Fibroblast of peridontal ligament (primary cell): ENCODE results near the gene NDUFB2.
"Not testable (repeated sequence)": the region's sequence is repeated elsewhere in the genome, so short reads cannot be mapped to it uniquely, and the experiment has no call there.

Experiments
- DNase-seq: peaks from one replicate; pipeline ENCODE4 v3.0.0-alpha.2; 2010; ENCODE audit errors: extremely low read depth

The NDUFB2 gene

GRCh38 chr7:140672382-140673062, 24.0 kb upstream of the NDUFB2 start, which contains the start of gene ADCK2:
Gene ADCK2 (plus strand): TSS chr7:140672945. CDS start chr7:140673331, 386 bp downstream.
- no peak for DNase-seq

- DNase-seq = no peak
These were observed 23.3 kb upstream of the NDUFB2 start for GRCh38 chr7:140673063-140673773.

- DNase-seq = peak; percentile 12
These were observed 22.7 kb upstream of the NDUFB2 start for GRCh38 chr7:140673774-140674155.

- no peak for DNase-seq
These were observed 22.1 kb upstream of the NDUFB2 start for GRCh38 chr7:140674356-140674800.

- peak; percentile 70 for DNase-seq
These were observed 21.4 kb upstream of the NDUFB2 start for GRCh38 chr7:140674899-140675701.

- no peak for DNase-seq
These were observed 20.8 kb upstream of the NDUFB2 start for GRCh38 chr7:140675726-140676125.

- DNase-seq = no peak
These were observed 20.2 kb upstream of the NDUFB2 start for GRCh38 chr7:140676306-140676705.

GRCh38 chr7:140676956-140677355, 19.6 kb upstream of the NDUFB2 start:
- not testable (repeated sequence) for DNase-seq

- DNase-seq = no peak
These were observed 19.0 kb upstream of the NDUFB2 start for GRCh38 chr7:140677496-140677895.

- no peak for DNase-seq
These were observed 18.3 kb upstream of the NDUFB2 start for GRCh38 chr7:140678081-140678815.

- no peak for DNase-seq
These were observed 17.7 kb upstream of the NDUFB2 start for GRCh38 chr7:140678816-140679130.

GRCh38 chr7:140679186-140679585, 17.3 kb upstream of the NDUFB2 start:
- DNase-seq = no peak

- DNase-seq = no peak
These were observed 15.6 kb upstream of the NDUFB2 start for GRCh38 chr7:140680886-140681285.

GRCh38 chr7:140681766-140682165, 14.7 kb upstream of the NDUFB2 start:
- DNase-seq = no peak

- DNase-seq = no peak
These were observed 12.9 kb upstream of the NDUFB2 start for GRCh38 chr7:140683657-140684056.

- DNase-seq = no peak
These were observed 12.2 kb upstream of the NDUFB2 start for GRCh38 chr7:140684066-140684950.

GRCh38 chr7:140685407-140686087, 11.0 kb upstream of the NDUFB2 start:
- no peak for DNase-seq

- no peak for DNase-seq
These were observed 9.6 kb upstream of the NDUFB2 start for GRCh38 chr7:140686921-140687320.

- no peak for DNase-seq
These were observed 8.2 kb upstream of the NDUFB2 start for GRCh38 chr7:140688341-140688740.
